ENCODE data around the gene GDPD5. TPM values are rescaled to one million over a fixed set of nuclear protein-coding genes. Genes with fewer than 3 reads are reported as not detected.

The GDPD5 gene
- total RNA-seq, 4 donors from 2014 or later, result 9.6 to 52.9 (median 28.2) TPM

DNA sequence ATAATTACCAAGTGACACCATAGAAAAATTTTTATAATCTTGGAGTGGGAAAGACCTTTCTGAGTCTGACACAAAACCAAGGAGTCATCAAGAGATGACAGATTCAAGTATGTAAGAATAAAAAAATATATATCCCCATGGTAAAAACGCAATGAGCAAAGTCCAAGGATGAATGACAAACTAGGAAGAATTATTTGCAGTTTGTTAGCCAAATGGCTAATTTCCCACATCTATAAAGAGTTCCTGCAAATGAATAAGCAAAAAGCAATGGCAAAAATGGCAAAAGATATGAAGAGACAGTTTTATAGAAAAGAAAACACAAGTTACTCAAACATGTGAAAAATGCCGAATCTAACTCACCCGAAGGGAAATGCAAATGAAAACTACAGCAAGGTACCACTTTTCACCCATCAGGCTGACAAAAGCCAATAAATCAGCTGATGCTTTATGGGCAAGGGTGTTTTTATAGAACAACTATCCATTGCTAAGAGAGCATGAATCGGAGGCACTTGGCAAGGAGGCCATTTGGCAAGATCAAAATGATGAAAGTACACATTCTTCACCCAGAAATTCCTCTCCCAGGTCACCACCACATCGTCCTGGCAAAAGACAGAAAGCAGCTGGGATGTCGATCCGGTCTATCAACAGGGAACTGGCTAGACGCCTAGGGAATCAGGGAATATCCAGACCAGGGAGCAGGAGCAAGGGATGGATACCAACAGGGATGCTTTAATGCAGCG, 71.7 kb downstream of the GDPD5 start:
- TF ChIP-seq POLR2A (IDR thresholded peaks at IDR 0.05), result no peak
- TF ChIP-seq, protein P1, sequence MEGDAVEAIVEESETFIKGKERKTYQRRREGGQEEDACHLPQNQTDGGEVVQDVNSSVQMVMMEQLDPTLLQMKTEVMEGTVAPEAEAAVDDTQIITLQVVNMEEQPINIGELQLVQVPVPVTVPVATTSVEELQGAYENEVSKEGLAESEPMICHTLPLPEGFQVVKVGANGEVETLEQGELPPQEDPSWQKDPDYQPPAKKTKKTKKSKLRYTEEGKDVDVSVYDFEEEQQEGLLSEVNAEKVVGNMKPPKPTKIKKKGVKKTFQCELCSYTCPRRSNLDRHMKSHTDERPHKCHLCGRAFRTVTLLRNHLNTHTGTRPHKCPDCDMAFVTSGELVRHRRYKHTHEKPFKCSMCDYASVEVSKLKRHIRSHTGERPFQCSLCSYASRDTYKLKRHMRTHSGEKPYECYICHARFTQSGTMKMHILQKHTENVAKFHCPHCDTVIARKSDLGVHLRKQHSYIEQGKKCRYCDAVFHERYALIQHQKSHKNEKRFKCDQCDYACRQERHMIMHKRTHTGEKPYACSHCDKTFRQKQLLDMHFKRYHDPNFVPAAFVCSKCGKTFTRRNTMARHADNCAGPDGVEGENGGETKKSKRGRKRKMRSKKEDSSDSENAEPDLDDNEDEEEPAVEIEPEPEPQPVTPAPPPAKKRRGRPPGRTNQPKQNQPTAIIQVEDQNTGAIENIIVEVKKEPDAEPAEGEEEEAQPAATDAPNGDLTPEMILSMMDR (IDR thresholded peaks at IDR 0.05), result no peak
- no peak overlapping the region for H3K4me3 ChIP-seq
- peak overlapping the region; percentile 0 to 54 for H3K27ac ChIP-seq
- no peak for DNase-seq
- intact Hi-C loops (cut with DNase I; ENCODE audit: low total_unique reads), result no loop called here
- H3K4me1 ChIP-seq, result peaks cover 0 to 9% of the 10 kb centered on the region in 2 donors
- no peaks in the 10 kb centered on the region for H3K9me3 ChIP-seq
- H3K27me3 ChIP-seq, result no peaks in the 10 kb centered on the region
- no peaks in the 10 kb centered on the region for H3K36me3 ChIP-seq

DNA sequence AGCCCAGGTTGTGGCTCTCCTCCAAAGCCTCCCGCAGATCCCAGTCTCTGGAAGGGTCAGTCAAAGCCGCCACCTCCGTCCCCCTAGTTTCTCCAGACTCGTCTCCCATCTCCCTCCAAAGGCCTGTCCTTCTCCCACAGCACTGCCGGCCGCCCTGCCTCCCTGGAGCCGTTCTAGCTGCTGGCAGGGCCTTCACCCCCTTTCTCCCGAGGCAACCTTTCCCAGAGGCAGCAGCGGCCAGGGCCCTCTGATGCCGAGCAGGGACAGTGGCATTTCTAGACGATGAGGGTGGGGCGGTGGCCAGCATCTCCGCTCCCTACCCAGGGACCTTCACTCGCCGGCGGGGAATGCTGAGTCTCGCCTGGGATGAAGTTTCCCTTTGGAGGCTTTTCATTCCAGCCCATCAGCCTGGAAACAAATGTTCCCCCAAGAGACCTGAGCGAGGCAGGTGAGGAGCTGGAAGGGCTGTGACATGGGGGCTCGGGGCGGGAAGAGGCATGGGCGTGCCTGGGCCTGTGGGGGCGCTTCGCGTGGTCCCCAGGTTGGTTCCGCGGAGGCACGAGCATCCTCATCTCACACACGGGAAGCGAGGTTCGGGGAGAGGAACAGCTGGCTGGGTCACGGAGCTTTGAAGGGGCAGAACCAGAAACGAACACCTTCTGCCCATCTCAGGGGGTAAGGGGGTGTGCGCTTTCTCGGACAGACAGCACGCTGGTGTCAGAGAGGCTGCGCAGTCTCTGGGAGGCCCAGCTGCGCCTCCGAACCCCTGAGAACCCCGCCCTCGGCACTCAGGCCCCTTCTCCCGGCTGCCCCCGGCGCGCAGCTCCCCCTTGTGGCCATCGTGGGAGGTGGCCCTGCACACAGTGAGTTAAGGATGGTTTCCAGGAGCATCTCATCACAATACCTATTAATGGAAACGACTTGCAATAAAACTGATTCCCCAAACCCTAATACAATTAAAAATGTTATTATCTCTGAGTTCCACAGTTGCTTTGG, 74.6 kb downstream of the GDPD5 start:
- TF ChIP-seq, protein P1 (IDR thresholded peaks at IDR 0.05), result peak in 3 of 4 experiments; percentile 6 to 31 (median 30)
- TF ChIP-seq POLR2A (IDR thresholded peaks at IDR 0.05), result no peak
- H3K4me1 ChIP-seq, result peaks cover 0 to 9% of the 10 kb centered on the region in 2 donors
- no peak overlapping the region for H3K4me3 ChIP-seq
- H3K27me3 ChIP-seq, result no peaks in the 10 kb centered on the region
- H3K27ac ChIP-seq, result no peak overlapping the region
- DNase-seq, result no peak
- H3K9me3 ChIP-seq, result no peaks in the 10 kb centered on the region
- H3K36me3 ChIP-seq, result no peaks in the 10 kb centered on the region
- intact Hi-C loops (cut with DNase I; ENCODE audit: low total_unique reads), result no loop called here

DNA sequence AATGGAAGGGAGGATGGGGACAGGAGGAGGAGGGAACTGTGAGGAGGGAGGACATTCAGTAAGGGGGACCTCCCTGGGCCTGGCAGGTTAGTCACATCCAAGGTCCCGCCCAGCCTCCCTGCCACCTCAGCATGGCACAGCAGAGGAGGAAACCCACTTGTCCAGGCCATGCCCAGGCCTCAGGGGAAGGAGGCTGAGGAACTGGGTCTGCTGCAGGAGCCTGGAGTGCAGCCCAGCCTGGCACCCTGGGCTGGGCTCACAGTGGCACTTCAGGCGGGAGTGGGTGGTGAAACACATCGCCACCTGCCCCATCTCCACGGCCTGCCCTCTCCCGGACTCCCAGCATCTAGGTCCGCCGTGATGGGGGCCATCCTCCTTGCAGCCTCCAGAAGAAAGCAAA, 75.5 kb downstream of the GDPD5 start:
- Histone ChIP-seq H3K4me1 (peaks cover 0 to 5% of the 10 kb centered on the region in 2 donors), H3K9me3 (no peaks in the 10 kb centered on the region), H3K36me3 (no peaks in the 10 kb centered on the region), H3K27me3 (no peaks in the 10 kb centered on the region), H3K27ac (no peak overlapping the region), H3K4me3 (no peak overlapping the region)
- intact Hi-C loops (cut with DNase I; ENCODE audit: low total_unique reads), result no loop called here
- DNase-seq, result no peak
- no peak for TF ChIP-seq POLR2A (IDR thresholded peaks at IDR 0.05)
- TF ChIP-seq, protein P1 (IDR thresholded peaks at IDR 0.05), result no peak

DNA sequence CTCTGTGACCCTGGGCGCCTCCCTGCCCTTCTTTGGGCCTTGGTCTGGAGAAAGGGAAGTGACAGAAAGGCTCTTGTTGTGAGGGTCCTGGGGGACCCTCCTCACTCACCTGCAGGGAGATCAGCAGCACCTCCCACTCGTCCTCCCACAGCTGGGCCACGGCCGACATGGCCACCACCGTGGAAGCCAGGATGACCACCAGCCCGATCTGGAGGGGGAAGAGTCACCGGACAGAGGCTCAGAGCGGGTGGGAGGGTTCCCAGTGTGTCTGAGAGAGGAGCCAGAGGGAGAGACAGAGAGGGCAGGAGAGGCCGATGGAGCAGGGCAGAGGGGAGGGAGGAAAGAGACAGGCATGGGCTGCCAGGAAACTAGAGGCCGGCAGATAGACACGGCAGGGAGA, 76.0 kb downstream of the GDPD5 start:
- no peaks in the 10 kb centered on the region for H3K9me3 ChIP-seq
- no peak overlapping the region for H3K27ac ChIP-seq
- DNase-seq, result no peak
- H3K27me3 ChIP-seq, result no peaks in the 10 kb centered on the region
- no peak overlapping the region for H3K4me3 ChIP-seq
- intact Hi-C loops (cut with DNase I; ENCODE audit: low total_unique reads), result no loop called here
- peaks cover 0 to under 1% of the 10 kb centered on the region in 2 donors for H3K4me1 ChIP-seq
- no peak for TF ChIP-seq POLR2A (IDR thresholded peaks at IDR 0.05)
- TF ChIP-seq, protein P1 (IDR thresholded peaks at IDR 0.05), result no peak
- no peaks in the 10 kb centered on the region for H3K36me3 ChIP-seq

DNA sequence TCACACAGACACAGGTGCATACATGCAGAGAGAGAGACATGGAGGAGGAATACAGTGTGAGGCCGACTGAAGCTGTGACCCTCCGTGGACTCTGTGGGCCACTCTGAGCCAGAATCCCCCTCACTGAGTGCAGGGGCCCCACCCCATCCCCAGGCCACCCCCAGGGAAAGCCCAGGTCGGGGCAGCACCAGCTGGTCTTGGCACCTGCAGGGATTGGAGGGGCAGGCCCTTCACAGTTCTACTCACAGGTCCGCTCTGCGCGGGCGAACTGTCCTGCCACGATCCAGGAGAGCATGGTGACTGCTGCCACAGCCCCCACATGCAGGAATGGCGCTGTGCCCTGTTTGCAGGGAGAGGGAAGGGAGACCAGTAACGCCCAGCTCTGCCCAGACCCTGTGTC, 76.5 kb downstream of the GDPD5 start:
- Histone ChIP-seq H3K9me3 (no peaks in the 10 kb centered on the region), H3K4me3 (no peak overlapping the region), H3K27ac (no peak overlapping the region), H3K27me3 (no peaks in the 10 kb centered on the region), H3K4me1 (no peaks in the 10 kb centered on the region), H3K36me3 (no peaks in the 10 kb centered on the region)
- TF ChIP-seq, protein P1 (IDR thresholded peaks at IDR 0.05), result no peak
- TF ChIP-seq POLR2A (IDR thresholded peaks at IDR 0.05), result no peak
- intact Hi-C loops (cut with DNase I; ENCODE audit: low total_unique reads), result no loop called here
- no peak for DNase-seq

Measured in uterus (tissue), 4 donors.